BJ (cell line): Measurements from ENCODE around the gene OR6C70. TPM values are rescaled to one million over a fixed set of nuclear protein-coding genes. Genes with fewer than 3 reads are reported as not detected.
"Not testable (repeated sequence)": the region's sequence is repeated elsewhere in the genome, so short reads cannot be mapped to it uniquely, and the experiment has no call there.

Source experiments
- CTCF ChIA-PET: fragments of 350-600 bp; formaldehyde crosslinking; extraction: SDS; loops from one replicate; lab custom pipeline; 2021; ENCODE audit warnings: antibody characterized with exemption, inconsistent platforms; lab: Yijun Ruan, JAX
- POLR2A ChIA-PET: fragments of 300-600 bp; sonication (Branson Sonifier 250); formaldehyde crosslinking; extraction: SDS; loops from one replicate; lab custom pipeline; 2021; ENCODE audit warnings: antibody characterized with exemption; lab: Charles Lee
- DNase-seq: peaks from one replicate; pipeline ENCODE4 v3.0.0-alpha.2; 2011; ENCODE audit warnings: low read depth
- H3K27me3 ChIP-seq: 2 replicates; pipeline ENCODE4 v1.6.0; 2011; ENCODE audit warnings: low read length; ENCODE audit not compliant: control insufficient read depth, insufficient read depth
- H3K36me3 ChIP-seq: 2 replicates; pipeline ENCODE4 v1.5.1; 2011; ENCODE audit warnings: low read length; ENCODE audit not compliant: control insufficient read depth, insufficient read depth
- H3K4me3 ChIP-seq: 2 replicates; pipeline ENCODE4 v1.5.1; 2011; ENCODE audit warnings: low read depth, mild to moderate bottlenecking, control low read depth, low read length
- polyA plus RNA-seq: library from polyadenylated mRNA; depleted of rRNA; stranded (reverse); fragments of >200 nt; gene quantifications from 2 replicates; pipeline ENCODE4 v1.2.3, GENCODE V29; 2011; rRNA removed
- TF ChIP-seq, protein P1 (sequence below): IDR thresholded peaks from 2 replicates; pipeline ENCODE4 v1.5.1; 2011; ENCODE audit warnings: low read depth, mild to moderate bottlenecking, control low read depth, inconsistent platforms, low read length, moderate library complexity; ENCODE audit not compliant: insufficient read depth

OR6C70 gene
- polyA plus RNA-seq, 1 experiment: not detected

DNA sequence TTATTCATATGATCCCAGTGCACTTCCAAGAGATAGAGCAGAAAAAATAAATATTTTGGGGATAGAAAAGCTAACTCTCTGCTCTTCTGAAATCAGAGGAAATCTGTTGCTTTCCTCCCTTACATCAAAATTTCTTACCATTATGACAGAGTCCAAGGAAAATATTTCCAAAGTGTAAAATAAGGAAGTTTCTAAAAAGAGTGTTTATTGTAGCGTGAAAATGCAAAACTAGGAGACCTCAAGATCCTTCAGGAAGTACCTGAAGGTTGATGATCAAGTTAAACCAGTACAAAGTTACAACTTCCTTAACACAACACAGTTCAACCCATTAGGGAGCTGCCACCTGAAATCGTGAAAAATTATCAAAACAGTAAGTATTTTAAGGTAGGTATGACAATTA, 26.2 kb downstream of the OR6C70 start, which contains the start of gene OR6C2:
OR6C2 (plus strand) TSS at position 301 of the 400 bp plus-strand sequence. CDS start 8,138 bp downstream, outside the sequence.
- no peak for DNase-seq
- ChIA-PET POLR2A (no interaction called here), CTCF (no interaction called here)
- Histone ChIP-seq H3K4me3 (no peak within 1 kb of the TSS), H3K36me3 (no peaks in the 10 kb centered on the region), H3K27me3 (no peaks in the 10 kb centered on the region)
- TF ChIP-seq, protein P1, sequence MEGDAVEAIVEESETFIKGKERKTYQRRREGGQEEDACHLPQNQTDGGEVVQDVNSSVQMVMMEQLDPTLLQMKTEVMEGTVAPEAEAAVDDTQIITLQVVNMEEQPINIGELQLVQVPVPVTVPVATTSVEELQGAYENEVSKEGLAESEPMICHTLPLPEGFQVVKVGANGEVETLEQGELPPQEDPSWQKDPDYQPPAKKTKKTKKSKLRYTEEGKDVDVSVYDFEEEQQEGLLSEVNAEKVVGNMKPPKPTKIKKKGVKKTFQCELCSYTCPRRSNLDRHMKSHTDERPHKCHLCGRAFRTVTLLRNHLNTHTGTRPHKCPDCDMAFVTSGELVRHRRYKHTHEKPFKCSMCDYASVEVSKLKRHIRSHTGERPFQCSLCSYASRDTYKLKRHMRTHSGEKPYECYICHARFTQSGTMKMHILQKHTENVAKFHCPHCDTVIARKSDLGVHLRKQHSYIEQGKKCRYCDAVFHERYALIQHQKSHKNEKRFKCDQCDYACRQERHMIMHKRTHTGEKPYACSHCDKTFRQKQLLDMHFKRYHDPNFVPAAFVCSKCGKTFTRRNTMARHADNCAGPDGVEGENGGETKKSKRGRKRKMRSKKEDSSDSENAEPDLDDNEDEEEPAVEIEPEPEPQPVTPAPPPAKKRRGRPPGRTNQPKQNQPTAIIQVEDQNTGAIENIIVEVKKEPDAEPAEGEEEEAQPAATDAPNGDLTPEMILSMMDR: no peak

DNA sequence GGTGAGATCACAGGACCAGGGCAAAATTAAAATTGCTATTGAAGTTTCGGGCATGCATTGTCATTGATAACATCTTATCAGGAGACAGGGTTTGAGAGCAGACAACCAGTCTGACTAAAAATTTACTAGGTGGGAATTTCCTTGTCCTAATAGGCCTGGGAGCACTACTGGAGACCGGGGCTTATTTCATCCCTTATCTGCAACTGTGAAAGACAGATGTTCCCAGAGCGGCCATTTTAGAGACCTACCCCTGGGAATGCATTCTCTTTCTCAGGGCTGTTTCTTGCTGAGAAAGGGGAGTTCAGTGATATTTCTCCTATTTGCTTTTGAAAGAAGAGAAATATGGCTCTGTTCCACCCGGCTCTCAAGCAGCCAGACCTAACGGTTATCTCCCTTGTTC, 28.7 kb downstream of the OR6C70 start:
- H3K27me3 ChIP-seq, H3K36me3 ChIP-seq, CTCF ChIA-PET, DNase-seq, POLR2A ChIA-PET, H3K4me3 ChIP-seq: not testable (repeated sequence)

DNA sequence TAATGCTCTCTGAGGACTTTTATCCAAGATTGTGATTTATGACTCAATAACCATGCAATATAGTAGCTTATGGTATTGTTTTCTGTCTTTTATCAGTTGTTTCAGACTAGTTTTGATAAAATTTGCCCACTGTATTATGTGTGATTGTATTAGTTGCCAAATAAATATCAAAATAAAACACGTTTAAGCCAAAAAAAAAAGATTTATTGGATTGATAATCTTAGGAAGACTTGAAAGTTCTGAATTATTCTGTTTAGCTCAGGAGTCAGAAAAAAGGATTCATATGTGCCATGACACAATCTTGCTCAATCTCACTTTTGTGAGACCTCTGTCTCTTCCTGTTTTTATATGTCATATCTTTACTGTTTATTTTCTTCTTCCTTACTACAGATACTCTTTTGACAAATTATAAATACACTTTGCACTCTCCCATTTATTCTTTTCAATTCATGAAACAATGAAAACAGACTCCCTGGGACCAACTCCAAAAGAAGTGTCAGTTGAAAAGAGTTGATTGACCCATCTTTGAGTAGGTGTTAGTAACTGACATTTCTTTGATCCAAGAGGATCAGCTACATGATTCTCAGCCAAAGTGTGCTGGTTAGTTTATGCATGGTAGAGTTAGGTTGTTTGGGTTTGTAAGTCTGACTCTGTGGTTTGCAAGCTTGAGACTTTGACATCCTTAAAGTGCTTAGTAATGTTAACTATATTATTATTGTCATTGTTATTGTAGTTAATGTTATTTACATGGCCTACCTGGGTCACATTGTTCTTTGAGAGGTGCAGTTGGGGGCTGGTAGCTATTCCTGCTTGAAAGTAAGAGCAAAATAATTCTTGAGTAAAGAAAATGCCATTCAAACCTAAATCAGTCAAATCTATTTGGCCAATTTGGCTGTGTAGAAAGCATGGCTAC, 41.4 kb downstream of the OR6C70 start:
- ChIA-PET POLR2A (no interaction called here), CTCF (interaction anchor here (0.6 kb wide), 1 partner anchor 17 kb away, joined by 3 read pairs; no protein-coding TSS in a partner anchor)
- TF ChIP-seq, protein P1: no peak
- H3K36me3 ChIP-seq: no peaks in the 10 kb centered on the region
- no peak for DNase-seq
- no peak overlapping the region for H3K4me3 ChIP-seq
- no peaks in the 10 kb centered on the region for H3K27me3 ChIP-seq

DNA sequence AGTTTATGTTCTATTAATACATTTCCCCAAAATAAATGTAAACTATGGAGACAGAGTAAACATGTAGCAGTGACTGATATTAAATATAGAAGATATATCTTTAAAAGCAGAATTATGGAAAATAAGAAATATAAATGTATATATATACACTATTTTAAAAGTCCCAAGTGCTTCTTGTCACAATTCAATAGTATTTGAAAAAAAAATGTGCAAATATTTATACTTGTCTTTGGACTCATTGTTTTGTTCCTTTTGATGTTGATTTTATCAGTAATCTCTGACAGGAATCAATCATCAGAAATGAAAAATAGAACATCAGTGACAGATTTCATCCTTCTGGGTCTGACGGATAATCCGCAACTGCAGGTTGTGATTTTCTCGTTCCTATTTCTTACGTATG, 44.0 kb downstream of the OR6C70 start, which contains the start of gene OR6C76:
OR6C76 (plus strand) TSS at position 301 of the 400 bp plus-strand sequence; CDS start at position 301, 0 bp downstream.
- Histone ChIP-seq H3K36me3 (no peaks in the 10 kb centered on the region), H3K4me3 (no peak within 1 kb of the TSS), H3K27me3 (no peaks in the 10 kb centered on the region)
- CTCF ChIA-PET: no interaction called here
- POLR2A ChIA-PET: no interaction called here
- TF ChIP-seq, protein P1: no peak
- DNase-seq: no peak

DNA sequence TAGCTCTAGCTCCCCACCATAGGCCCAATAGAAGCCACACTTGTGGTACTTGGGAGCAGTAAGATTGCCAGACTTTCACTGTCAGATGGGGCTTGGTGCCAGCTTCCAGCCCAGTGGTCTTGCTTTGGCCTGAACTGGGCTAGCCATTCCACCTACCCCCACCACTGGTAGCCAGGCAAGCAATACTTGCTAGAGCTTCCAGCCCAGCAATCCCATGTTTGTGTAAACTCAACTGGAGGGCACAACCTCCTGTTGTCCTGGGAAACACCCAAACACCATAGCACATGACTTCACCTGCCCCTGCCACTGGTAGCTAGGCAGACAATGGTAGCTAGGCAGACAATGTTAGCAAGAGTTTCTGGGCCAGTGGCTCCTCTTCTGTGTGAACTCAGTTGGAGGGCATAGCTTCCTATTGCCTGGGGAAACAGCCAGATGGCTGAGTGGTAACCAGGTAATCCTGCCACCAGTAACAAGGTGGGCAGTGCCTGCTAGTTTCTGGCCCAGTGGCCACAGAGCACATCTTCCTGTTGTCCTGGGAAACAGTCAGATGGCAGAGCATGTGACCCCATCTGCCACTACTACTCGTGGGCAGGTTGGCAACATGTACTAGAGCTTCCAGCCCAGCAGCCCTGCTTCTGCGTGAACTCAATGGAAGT, 49.5 kb downstream of the OR6C70 start:
- CTCF ChIA-PET: no interaction called here
- POLR2A ChIA-PET: no interaction called here
- no peak overlapping the region for H3K4me3 ChIP-seq
- H3K36me3 ChIP-seq: no peaks in the 10 kb centered on the region
- no peak for DNase-seq
- no peaks in the 10 kb centered on the region for H3K27me3 ChIP-seq
- TF ChIP-seq, protein P1: no peak

Other genes starting within 250 kb of the OR6C70 start
- not detected in 2 replicates for gene OR10A7, start 249.1 kb downstream of the OR6C70 start, polyA plus RNA-seq
- not detected in 2 replicates for gene OR6C74, start 225.5 kb downstream of the OR6C70 start, polyA plus RNA-seq
- not detected in 2 replicates for gene OR6C6, start 173.6 kb downstream of the OR6C70 start, polyA plus RNA-seq
- not detected in 2 replicates for gene OR6C1, start 155.8 kb downstream of the OR6C70 start, polyA plus RNA-seq
- gene OR6C3, start 139.4 kb downstream of the OR6C70 start, polyA plus RNA-seq: not detected in 2 replicates
- not detected in 2 replicates for gene OR6C75, start 107.2 kb downstream of the OR6C70 start, polyA plus RNA-seq
- gene OR6C65, start 69.6 kb downstream of the OR6C70 start, polyA plus RNA-seq: not detected in 2 replicates
- gene OR6C76, start 43.9 kb downstream of the OR6C70 start, polyA plus RNA-seq: not detected in 2 replicates
- not detected in 2 replicates for gene OR6C2, start 26.1 kb downstream of the OR6C70 start, polyA plus RNA-seq
- gene OR6C68, start 22.2 kb upstream of the OR6C70 start, polyA plus RNA-seq: not detected in 2 replicates
- not detected in 2 replicates for gene OR6C4, start 79.5 kb upstream of the OR6C70 start, polyA plus RNA-seq
- not detected in 2 replicates for gene OR2AP1, start 102.3 kb upstream of the OR6C70 start, polyA plus RNA-seq
- not detected in 2 replicates for gene OR10P1, start 166.8 kb upstream of the OR6C70 start, polyA plus RNA-seq
- 9.4 and 11.6 TPM in 2 replicates for gene ITGA7, start 237.8 kb upstream of the OR6C70 start, polyA plus RNA-seq
- 147 and 172 TPM in 2 replicates for gene BLOC1S1, start 245.9 kb upstream of the OR6C70 start, polyA plus RNA-seq